Mesenchymal stem cell (in vitro differentiated cells and primary cell): ENCODE data around the gene PITPNM2.

ENCODE experiments used
- DNase-seq: peaks from one replicate; pipeline ENCODE4 v3.0.0-alpha.2; 2013
- H2AFZ ChIP-seq: one replicate; pipeline ENCODE4 v1.6.1; 2013; ENCODE audit warnings: low read depth, mild to moderate bottlenecking, control low read depth, inconsistent platforms, low read length, moderate library complexity
- H2AK5ac ChIP-seq: 2 replicates; pipeline ENCODE4 v1.6.1; 2013; ENCODE audit warnings: low read length, moderate library complexity, mild to moderate bottlenecking, inconsistent platforms; ENCODE audit not compliant: severe bottlenecking
- H2BK120ac ChIP-seq: one replicate; pipeline ENCODE4 v1.6.1; 2013; ENCODE audit warnings: low read depth, mild to moderate bottlenecking, inconsistent platforms, low read length, moderate library complexity
- H2BK12ac ChIP-seq, 2 experiments: one replicate each; pipeline ENCODE4 v1.6.1; 2013; ENCODE audit warnings: inconsistent platforms in 2 of 2, low read length in 2 of 2, mild to moderate bottlenecking in 2 of 2, moderate library complexity in 2 of 2, control low read depth in 1 of 2
- H2BK15ac ChIP-seq: one replicate; pipeline ENCODE4 v1.6.1; 2013; ENCODE audit warnings: mild to moderate bottlenecking, low read depth, inconsistent platforms; ENCODE audit not compliant: poor library complexity, severe bottlenecking
- H2BK5ac ChIP-seq: 2 replicates; pipeline ENCODE4 v1.6.1; 2013; ENCODE audit warnings: low read depth, mild to moderate bottlenecking, low read length, control low read depth, inconsistent platforms; ENCODE audit not compliant: poor library complexity, severe bottlenecking
- H3K14ac ChIP-seq, 2 experiments: one replicate each; pipeline ENCODE4 v1.6.1; 2013; ENCODE audit warnings: inconsistent platforms in 2 of 2, low read length in 2 of 2, control low read depth in 1 of 2, mild to moderate bottlenecking in 1 of 2, moderate library complexity in 1 of 2
- H3K18ac ChIP-seq, 2 experiments: one replicate each; pipeline ENCODE4 v1.6.1; 2013; ENCODE audit warnings: inconsistent platforms in 2 of 2, low read length in 2 of 2, control low read depth in 1 of 2, low read depth in 1 of 2, mild to moderate bottlenecking in 1 of 2
- H3K23ac ChIP-seq, 2 experiments: one replicate each; pipeline ENCODE4 v1.6.1; 2013; ENCODE audit warnings: inconsistent platforms in 2 of 2, low read length in 2 of 2, mild to moderate bottlenecking in 2 of 2, moderate library complexity in 2 of 2, control low read depth in 1 of 2
- H3K27ac ChIP-seq: 2 replicates; pipeline ENCODE4 v1.5.1; 2013; ENCODE audit warnings: mild to moderate bottlenecking, moderate library complexity, low read length, control low read depth, inconsistent platforms; ENCODE audit not compliant: poor library complexity, severe bottlenecking
- H3K27me3 ChIP-seq, 2 experiments: 2 replicates each; pipeline versions ENCODE4 v1.6.1 to v1.7.0; 2013; ENCODE audit warnings: low read length in 2 of 2, mild to moderate bottlenecking in 2 of 2, moderate library complexity in 2 of 2, control low read depth in 1 of 2, inconsistent platforms in 1 of 2; ENCODE audit not compliant: control insufficient read depth in 1 of 2, insufficient read depth in 1 of 2
- H3K36me3 ChIP-seq, 2 experiments: 2 replicates each; pipeline versions ENCODE4 v1.6.1 to v1.7.0; 2013; ENCODE audit warnings: low read length in 2 of 2, control low read depth in 1 of 2, inconsistent platforms in 1 of 2, low read depth in 1 of 2, mild to moderate bottlenecking in 1 of 2; ENCODE audit not compliant: insufficient read depth in 2 of 2, control insufficient read depth in 1 of 2
- H3K4ac ChIP-seq, 2 experiments: one replicate each; pipeline ENCODE4 v1.6.1; 2013; ENCODE audit warnings: inconsistent platforms in 2 of 2, low read length in 2 of 2, mild to moderate bottlenecking in 2 of 2, moderate library complexity in 2 of 2, control low read depth in 1 of 2, low read depth in 1 of 2
- H3K4me1 ChIP-seq: 2 replicates; pipeline ENCODE4 v1.6.1; 2013; ENCODE audit warnings: low read depth, low read length, control low read depth; ENCODE audit not compliant: control insufficient read depth, insufficient read depth
- H3K4me2 ChIP-seq: 2 replicates; pipeline ENCODE4 v1.6.1; 2013; ENCODE audit warnings: low read length, mild to moderate bottlenecking, inconsistent platforms; ENCODE audit not compliant: poor library complexity, severe bottlenecking
- H3K4me3 ChIP-seq, 2 experiments: 2 replicates each; pipeline versions ENCODE4 v1.5.1 to v1.7.0; 2013; ENCODE audit warnings: low read length in 2 of 2, mild to moderate bottlenecking in 2 of 2, control low read depth in 1 of 2, low read depth in 1 of 2; ENCODE audit not compliant: insufficient read depth in 1 of 2
- H3K79me1 ChIP-seq: replicated peaks from 2 replicates; pipeline ENCODE4 v1.6.1; 2013; ENCODE audit warnings: mild to moderate bottlenecking, control low read depth, low read length, inconsistent platforms; ENCODE audit not compliant: poor library complexity, severe bottlenecking
- H3K9ac ChIP-seq: 2 replicates; pipeline ENCODE4 v1.7.0; 2013; ENCODE audit warnings: mild to moderate bottlenecking, low read length, moderate library complexity
- H3K9me3 ChIP-seq: 2 replicates; pipeline ENCODE4 v1.7.0; 2013; ENCODE audit warnings: mild to moderate bottlenecking, low read length; ENCODE audit not compliant: control insufficient read depth
- H4K8ac ChIP-seq: one replicate; pipeline ENCODE4 v1.6.1; 2013; ENCODE audit warnings: inconsistent platforms, mild to moderate bottlenecking, low read length, moderate library complexity
- H4K91ac ChIP-seq: one replicate; pipeline ENCODE4 v1.6.1; 2013; ENCODE audit warnings: mild to moderate bottlenecking, low read length, inconsistent platforms
- WGBS: methylation state at CpG from one replicate; pipeline ENCODE4 v1.1.7; 2013; ENCODE audit warnings: mixed read lengths; 5-methylcytosine and 5-hydroxymethylcytosine counted together

Gene PITPNM2

DNA sequence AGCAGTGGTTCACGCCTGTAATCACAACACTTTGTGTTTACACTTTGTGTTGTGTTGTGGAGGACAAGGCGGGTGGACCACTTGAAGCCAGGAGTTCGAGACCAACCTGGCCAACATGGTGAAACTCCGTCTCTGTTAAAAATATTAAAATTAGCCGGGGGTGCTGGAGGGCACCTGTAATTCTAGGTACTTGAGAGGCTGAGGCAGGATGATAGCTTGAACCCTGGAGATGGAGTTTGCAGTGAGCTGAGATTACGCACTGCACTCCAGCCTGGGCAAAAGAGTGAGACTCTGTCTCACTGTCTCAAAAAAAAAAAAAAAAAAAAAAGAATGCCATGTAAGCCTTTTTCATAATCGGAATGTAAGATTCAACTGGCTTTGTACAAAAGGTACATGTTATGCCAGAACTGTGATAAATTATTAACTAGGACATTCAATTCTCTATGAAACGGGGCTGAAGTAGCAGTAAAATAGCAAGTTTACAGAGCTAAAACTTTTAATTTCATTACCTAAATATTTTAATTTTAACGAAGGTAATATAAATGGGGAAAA is 13.9 kb upstream of the PITPNM2 start:
- Histone ChIP-seq H3K4me3 (no peak overlapping the region), H2AK5ac (peak overlapping the region; percentile 66), H3K23ac (no peak overlapping the region), H3K4me1 (peaks cover 9% of the 10 kb centered on the region), H2BK5ac (no peak overlapping the region), H3K18ac (no peak overlapping the region), H2AFZ (no peak overlapping the region), H2BK12ac (no peak overlapping the region), H3K36me3 (peaks cover 0 to 30% of the 10 kb centered on the region in 2 experiments), H4K8ac (no peak overlapping the region), H3K27me3 (no peaks in the 10 kb centered on the region), H3K79me1 (peaks cover 7% of the 10 kb centered on the region), H3K4me2 (peak overlapping the region; percentile 38), H4K91ac (no peak overlapping the region), H3K9ac (no peak overlapping the region), H2BK15ac (no peak overlapping the region), H3K9me3 (no peaks in the 10 kb centered on the region), H3K4ac (no peak overlapping the region), H3K14ac (no peak overlapping the region), H2BK120ac (no peak overlapping the region), H3K27ac (peak overlapping the region; percentile 87)
- no peak for DNase-seq
- WGBS, result 93% methylated on average over 5 of the region's 9 CpGs

DNA sequence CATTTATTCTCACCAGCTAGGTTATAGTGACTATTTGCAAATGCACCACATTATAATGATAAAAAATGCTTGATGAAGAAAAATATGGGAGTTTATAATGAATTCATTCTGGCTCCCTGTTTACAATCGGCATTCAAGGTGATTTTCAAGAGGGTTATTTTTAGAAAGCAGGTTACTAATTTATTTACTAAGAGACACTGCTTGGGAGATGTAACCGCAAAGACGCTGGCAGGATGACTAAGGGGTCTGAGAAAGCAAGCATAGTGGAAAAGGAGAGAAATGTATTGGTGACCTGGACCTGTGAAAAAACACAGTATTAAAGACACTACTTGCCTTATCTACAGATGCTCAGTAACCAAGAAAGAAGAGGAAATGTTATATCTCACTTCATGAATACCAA is 13.3 kb upstream of the PITPNM2 start:
- Histone ChIP-seq H2BK120ac (no peak overlapping the region), H3K4me3 (no peak overlapping the region), H3K4me2 (peak overlapping the region; percentile 38), H3K36me3 (peaks cover 0 to 33% of the 10 kb centered on the region in 2 experiments), H2AFZ (no peak overlapping the region), H3K27me3 (no peaks in the 10 kb centered on the region), H3K79me1 (peaks cover 7% of the 10 kb centered on the region), H4K91ac (no peak overlapping the region), H3K9me3 (no peaks in the 10 kb centered on the region), H3K4me1 (peaks cover 9% of the 10 kb centered on the region), H3K27ac (peak overlapping the region; percentile 87), H2AK5ac (no peak overlapping the region), H2BK12ac (no peak overlapping the region), H3K9ac (no peak overlapping the region), H3K14ac (no peak overlapping the region), H4K8ac (no peak overlapping the region), H2BK5ac (no peak overlapping the region), H2BK15ac (no peak overlapping the region), H3K18ac (no peak overlapping the region), H3K4ac (no peak overlapping the region), H3K23ac (no peak overlapping the region)
- 95% methylated on average over 3 of the region's 3 CpGs for WGBS
- no peak for DNase-seq

DNA sequence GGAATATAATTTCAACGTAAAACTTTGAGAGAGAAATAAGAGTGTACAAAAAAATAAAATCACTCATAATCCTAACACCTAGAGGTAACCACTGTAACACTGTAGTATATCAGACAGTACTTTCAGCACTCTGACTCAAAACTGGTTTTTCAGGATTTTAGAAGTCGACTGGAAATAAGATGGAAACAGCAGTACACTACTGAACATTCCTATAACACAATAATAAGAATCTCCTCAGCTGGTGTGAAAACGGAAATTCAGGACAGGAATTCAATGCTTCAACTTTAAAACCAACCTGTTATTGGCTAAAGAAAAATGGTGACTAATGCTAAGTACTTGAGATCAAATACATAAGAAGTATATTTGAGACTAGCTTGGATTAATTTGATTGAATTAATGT is 12.3 kb upstream of the PITPNM2 start:
- Histone ChIP-seq H3K4ac (no peak overlapping the region), H2BK15ac (no peak overlapping the region), H2BK12ac (no peak overlapping the region), H3K79me1 (peaks cover 9% of the 10 kb centered on the region), H2BK5ac (no peak overlapping the region), H3K14ac (no peak overlapping the region), H3K27me3 (no peaks in the 10 kb centered on the region), H3K36me3 (peaks cover 2 to 33% of the 10 kb centered on the region in 2 experiments), H3K9me3 (no peaks in the 10 kb centered on the region), H3K27ac (no peak overlapping the region), H2AK5ac (no peak overlapping the region), H3K18ac (no peak overlapping the region), H3K23ac (no peak overlapping the region), H3K4me2 (no peak overlapping the region), H4K91ac (no peak overlapping the region), H2BK120ac (no peak overlapping the region), H2AFZ (no peak overlapping the region), H3K4me3 (no peak overlapping the region), H3K9ac (no peak overlapping the region), H3K4me1 (peaks cover 9% of the 10 kb centered on the region), H4K8ac (no peak overlapping the region)
- DNase-seq, result no peak
- 100% methylated on average over 2 of the region's 3 CpGs for WGBS

DNA sequence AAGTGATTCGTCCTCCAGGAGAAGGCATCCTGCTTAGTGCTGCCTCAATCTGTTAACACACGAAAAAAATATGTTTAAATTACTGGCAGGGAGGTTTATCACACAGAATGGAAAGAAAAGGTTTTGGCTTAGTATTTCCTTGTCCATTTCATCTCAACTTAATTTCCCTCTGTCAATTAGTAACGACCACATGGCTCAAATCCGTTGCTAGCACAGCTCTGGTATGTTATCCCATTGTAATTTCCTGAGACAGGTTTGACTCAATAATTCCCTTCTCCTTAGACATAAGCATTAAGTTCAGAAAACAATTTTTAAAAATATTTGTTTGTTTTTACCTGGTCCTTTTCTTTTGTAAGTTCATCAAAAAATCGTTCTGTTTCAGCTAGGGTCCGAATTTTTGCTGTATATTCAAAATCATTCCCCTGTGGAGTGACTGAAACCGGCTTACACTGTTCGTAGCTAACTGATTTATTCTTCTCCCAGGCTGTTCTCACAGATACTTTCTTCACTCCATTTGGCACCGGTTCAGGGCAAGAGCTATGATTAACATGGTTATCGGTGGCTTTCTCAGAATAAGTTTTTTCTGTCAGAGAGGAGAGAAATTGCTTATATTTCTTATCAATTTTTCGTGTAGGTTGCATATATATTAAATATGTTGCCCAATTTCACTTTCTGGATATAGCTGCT is 10.1 kb upstream of the PITPNM2 start:
- Histone ChIP-seq H3K14ac (no peak overlapping the region), H3K18ac (no peak overlapping the region), H3K4me1 (peaks cover 8% of the 10 kb centered on the region), H3K4me2 (no peak overlapping the region), H2AFZ (no peak overlapping the region), H4K91ac (no peak overlapping the region), H2AK5ac (no peak overlapping the region), H3K4me3 (no peak overlapping the region), H3K9me3 (no peaks in the 10 kb centered on the region), H3K4ac (no peak overlapping the region), H3K27ac (peak overlapping the region; percentile 60), H3K79me1 (peaks cover 2% of the 10 kb centered on the region), H3K9ac (no peak overlapping the region), H2BK120ac (no peak overlapping the region), H3K23ac (no peak overlapping the region), H2BK15ac (no peak overlapping the region), H3K36me3 (peaks cover 2 to 30% of the 10 kb centered on the region in 2 experiments), H3K27me3 (no peaks in the 10 kb centered on the region), H2BK12ac (no peak overlapping the region), H2BK5ac (no peak overlapping the region), H4K8ac (no peak overlapping the region)
- WGBS, result 88% methylated on average over 8 of the region's 11 CpGs
- no peak for DNase-seq
